HG03108 (cell line): ENCODE results near the gene FDXR.

ENCODE experiments used
- ATAC-seq: cut with Tn5 transposase; IDR thresholded peaks from one replicate; pipeline ENCODE4 v1.9.1; 2021; ENCODE audit warnings: moderate library complexity; ENCODE audit not compliant: unreplicated experiment

FDXR gene

DNA sequence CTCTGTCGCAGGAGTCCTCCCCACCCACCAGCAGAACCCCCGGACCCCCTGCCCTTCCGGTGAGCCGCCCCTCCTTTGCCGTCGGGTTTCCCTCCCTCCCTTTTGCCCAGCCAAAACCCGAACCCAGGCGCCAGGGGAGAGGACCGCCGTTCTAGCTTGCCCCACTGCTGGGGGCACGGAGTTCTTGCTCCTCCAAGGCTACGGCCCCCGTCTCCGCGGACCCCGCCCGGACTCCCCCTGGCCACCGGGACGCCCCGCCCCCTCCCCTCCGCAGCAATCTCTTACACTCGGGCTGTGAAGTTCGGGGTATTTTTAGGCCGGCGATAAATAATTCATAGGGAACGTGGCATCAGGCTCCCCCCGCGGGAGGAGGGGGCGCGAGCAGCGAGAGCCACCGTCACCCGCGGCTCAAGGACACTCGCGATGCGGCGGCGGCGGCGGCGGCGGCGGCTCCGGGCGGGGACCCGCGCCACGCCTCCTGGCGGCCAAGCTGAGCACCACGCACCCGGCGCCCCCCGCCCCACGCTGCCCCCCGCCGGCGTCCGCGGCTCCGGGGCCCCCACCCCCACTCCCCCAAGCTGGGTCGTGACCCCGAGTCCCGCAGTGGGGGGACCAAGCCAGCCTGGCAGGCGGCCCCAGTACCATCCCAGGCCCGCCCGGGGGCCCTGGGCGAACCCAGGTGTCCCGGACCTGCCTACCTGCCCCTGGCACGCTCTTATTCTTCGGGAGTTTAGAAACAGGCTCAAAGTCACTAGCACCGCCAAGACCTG, 13.2 kb downstream of the FDXR start, which contains the start of gene GRIN2C:
Gene GRIN2C, minus strand, starts transcription at position 427 of the 770 bp plus-strand sequence. CDS start 4,793 bp downstream, outside the sequence.
- no peak for ATAC-seq

DNA sequence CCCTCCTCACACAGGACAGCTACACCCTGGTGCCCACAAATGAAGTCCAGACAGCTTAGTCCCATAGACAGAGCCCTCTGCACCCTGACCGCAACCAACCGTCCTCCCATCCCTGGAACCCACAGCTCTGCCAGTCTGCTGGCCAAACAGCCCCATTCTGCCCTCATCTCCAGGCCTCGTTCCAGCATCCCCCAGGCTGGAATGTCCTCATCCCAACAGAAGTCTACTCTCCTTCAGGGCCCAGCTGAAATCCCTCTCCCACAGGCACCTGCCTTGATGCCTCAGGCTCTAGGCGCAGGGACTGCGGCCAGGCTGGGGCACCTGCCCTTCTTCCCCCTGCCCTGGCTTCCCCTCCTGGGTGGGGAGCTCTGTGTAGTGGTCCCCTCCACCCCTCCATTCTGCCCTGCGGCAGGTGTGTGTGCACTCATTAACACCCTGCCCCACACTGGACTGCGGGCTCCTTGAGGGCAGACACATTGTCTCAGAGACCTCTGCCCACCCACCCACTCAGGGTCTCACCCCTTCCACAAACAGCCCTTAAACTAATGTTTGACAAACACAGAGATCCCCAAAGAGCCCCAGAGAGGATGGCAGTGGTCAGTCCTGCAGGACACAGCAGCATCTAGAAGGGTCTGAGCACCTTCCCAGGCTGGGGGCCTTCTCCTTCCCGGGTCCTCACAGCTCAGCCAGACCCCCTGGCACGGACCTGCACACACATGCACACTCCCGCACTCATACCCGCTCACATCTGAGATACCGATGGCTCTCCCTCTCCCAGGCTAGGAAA, 13.9 kb downstream of the FDXR start:
- ATAC-seq, result no peak

- no peak for ATAC-seq
Observed at GRCh38 chr17:74857191-74857590, 15.6 kb downstream of the FDXR start.

GRCh38 chr17:74856112-74856511, 16.7 kb downstream of the FDXR start:
- ATAC-seq, result no peak

- no peak for ATAC-seq
Observed at GRCh38 chr17:74855323-74855722, 17.5 kb downstream of the FDXR start.

DNA sequence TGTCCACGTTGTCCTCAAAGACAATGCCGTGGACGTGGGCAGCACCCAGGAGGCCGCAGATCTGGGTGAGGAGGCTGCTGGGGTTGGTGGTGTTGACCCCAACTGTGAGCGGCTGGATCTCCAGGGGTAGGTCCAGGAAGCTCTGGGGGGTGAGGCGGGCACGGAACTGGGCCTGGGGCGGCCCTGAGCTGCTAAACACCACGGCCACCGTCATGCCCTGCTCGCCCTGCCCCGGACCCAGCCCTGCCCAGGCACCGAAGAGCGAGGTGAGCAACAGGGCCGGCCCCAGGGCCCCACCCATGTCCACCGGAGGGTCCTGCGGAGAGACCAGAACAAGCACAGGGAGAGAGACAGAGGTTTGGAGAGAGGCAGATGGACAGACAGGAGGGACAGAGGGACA, 18.0 kb downstream of the FDXR start:
- ATAC-seq, result no peak

DNA sequence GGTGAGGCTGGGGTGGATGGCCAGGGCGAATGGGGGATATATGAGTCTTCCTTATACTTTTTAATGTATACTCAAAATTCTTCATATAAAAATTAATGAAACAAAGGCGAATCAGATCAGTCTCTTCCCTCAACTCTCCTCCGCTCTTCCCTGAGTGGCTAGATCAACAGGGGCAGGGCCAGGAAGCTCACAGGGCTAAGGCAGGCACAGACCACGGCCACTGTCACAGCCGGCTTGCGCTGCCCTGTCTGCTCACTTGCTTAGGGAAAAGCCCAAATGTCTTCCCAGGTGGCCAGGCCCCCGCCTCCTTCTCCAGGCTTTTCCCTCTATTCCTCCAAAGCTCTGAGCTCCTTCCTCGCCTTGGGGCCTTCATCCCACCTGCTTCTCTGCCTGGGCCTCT, 19.1 kb downstream of the FDXR start:
- no peak for ATAC-seq

GRCh38 chr17:74853048-74853397, 19.8 kb downstream of the FDXR start:
- ATAC-seq, result no peak

GRCh38 chr17:74852237-74853047, 20.4 kb downstream of the FDXR start:
- no peak for ATAC-seq

GRCh38 chr17:74851612-74852236, 21.1 kb downstream of the FDXR start:
- ATAC-seq, result no peak

- ATAC-seq, result no peak
Observed at GRCh38 chr17:74850914-74851313, 21.9 kb downstream of the FDXR start.

- ATAC-seq, result no peak
Observed at GRCh38 chr17:74850310-74850709, 22.5 kb downstream of the FDXR start.

DNA sequence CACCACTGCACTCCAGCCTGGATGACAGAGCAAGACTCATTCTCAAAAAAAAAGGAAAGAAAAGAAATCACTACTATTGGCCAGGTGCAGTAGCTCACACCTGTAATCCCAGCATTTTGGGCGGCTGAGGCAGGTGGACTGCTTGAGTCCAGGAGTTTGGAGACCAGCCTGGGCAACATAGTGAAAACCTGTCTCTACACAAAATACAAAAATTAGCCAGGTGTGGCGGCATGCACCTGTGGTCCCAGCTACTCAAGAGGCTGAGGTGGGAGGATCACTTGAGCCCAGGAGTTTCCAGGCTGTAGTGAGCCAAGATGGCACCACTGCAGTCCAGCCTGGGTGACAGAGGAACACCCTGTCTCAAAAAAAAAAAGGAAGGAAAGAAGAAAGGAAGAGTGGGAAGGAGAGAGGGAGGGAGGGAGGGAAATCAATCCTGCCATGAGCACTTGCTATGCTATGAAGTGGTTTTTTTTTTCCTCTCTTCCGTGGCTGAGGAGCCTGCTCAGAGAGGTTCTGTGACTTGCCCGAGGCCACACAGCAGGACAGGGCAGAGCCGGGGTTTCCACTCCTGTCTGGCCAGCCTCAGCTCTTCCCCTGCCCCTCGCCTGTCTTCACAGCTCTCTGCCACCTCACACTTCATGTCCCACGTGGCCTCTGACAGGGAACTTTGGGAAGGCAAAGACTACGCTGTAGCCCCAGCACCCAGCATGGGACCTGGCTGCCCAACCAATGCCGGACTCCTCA, 24.0 kb downstream of the FDXR start:
- no peak for ATAC-seq

GRCh38 chr17:74846621-74847020, 26.2 kb downstream of the FDXR start:
- no peak for ATAC-seq

GRCh38 chr17:74843352-74843627, 29.5 kb downstream of the FDXR start:
- no peak for ATAC-seq

GRCh38 chr17:74842599-74843351, 30.0 kb downstream of the FDXR start:
- no peak for ATAC-seq

DNA sequence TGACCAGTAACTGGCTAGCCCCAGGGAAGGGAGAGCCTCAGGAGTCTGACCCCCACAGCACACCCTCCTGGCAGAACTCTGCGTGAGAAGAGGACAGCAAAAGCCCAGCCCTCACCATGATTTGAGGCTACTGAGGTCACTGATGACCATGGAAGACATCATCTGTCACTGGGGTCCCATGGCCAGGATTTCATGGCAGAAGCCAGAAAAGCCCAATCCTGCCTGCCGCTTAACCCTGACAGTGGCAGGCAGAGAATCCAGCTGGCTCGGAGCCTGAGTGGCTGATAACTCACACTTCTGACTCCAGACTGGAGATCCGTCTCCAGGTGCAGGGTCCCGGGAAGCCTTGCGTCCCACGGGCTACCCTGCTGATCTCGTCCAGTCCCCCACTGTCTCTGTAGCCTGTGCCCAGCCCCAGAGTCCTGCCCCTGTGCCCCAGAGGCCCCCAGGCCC, 30.6 kb downstream of the FDXR start:
- no peak for ATAC-seq

GRCh38 chr17:74840989-74841666, 31.7 kb downstream of the FDXR start:
- ATAC-seq, result no peak
